MCF 10A (cell line): ENCODE data around the gene LRMDA. TPM values are rescaled to one million over a fixed set of nuclear protein-coding genes. Genes with fewer than 3 reads are reported as not detected.

Source experiments
- BruUV-seq: library from RNA; stranded (reverse); fragments of 400-500 nt; replicated peaks from 2 replicates; lab custom pipeline; 2021; lab: Mats Ljungman, UMichigan
- CTCF ChIA-PET: fragments of 300-600 bp; sonication (Branson Sonifier 250); formaldehyde crosslinking; extraction: SDS; loops from one replicate; lab custom pipeline; 2021; ENCODE audit warnings: antibody characterized with exemption, inconsistent platforms; lab: Yijun Ruan, JAX
- POLR2A ChIA-PET: fragments of 300-600, 350-650 bp; sonication (Branson Sonifier 250); formaldehyde crosslinking; extraction: SDS; loops from one replicate; lab custom pipeline; 2020; ENCODE audit warnings: antibody characterized with exemption, inconsistent platforms; lab: Yijun Ruan, JAX
- DNase-seq: peaks from one replicate; pipeline ENCODE4 v3.0.0-alpha.2; 2018; ENCODE audit not compliant: unreplicated experiment
- H3K27ac Mint-ChIP-seq: one replicate; pipeline ENCODE4 v1.8.0; 2022; ENCODE audit warnings: mild to moderate bottlenecking, low read depth, mixed read lengths; ENCODE audit not compliant: unreplicated experiment
- H3K27me3 Mint-ChIP-seq: one replicate; pipeline ENCODE4 v1.8.0; 2022; ENCODE audit warnings: mixed read lengths; ENCODE audit not compliant: insufficient read depth, unreplicated experiment
- H3K36me3 Mint-ChIP-seq: one replicate; pipeline ENCODE4 v1.8.0; 2022; ENCODE audit warnings: mild to moderate bottlenecking, moderate library complexity, mixed read lengths; ENCODE audit not compliant: insufficient read depth, unreplicated experiment
- H3K4me1 Mint-ChIP-seq: one replicate; pipeline ENCODE4 v1.8.0; 2022; ENCODE audit warnings: mixed read lengths; ENCODE audit not compliant: insufficient read depth, unreplicated experiment
- H3K4me3 Mint-ChIP-seq: one replicate; pipeline ENCODE4 v1.8.0; 2022; ENCODE audit warnings: mild to moderate bottlenecking, moderate library complexity, mixed read lengths; ENCODE audit not compliant: unreplicated experiment
- H3K9me3 Mint-ChIP-seq: one replicate; pipeline ENCODE4 v1.8.0; 2022; ENCODE audit warnings: mixed read lengths; ENCODE audit not compliant: unreplicated experiment
- intact Hi-C: fragments of 100-400 bp; cut with micrococcal nuclease; formaldehyde crosslinking; loops from 2 replicates; pipeline ENCODE4 v1.14.1; 2022
- total RNA-seq: library from RNA; stranded (reverse); gene quantifications from 2 replicates; pipeline ENCODE4 v1.2.3, GENCODE V29; 2022
- TF ChIP-seq, protein P1 (sequence below): fragments of 200-600 bp; IDR thresholded peaks from one replicate; pipeline ENCODE4 v1.8.0; 2022; ENCODE audit warnings: antibody characterized with exemption, mild to moderate bottlenecking; ENCODE audit not compliant: unreplicated experiment

The LRMDA gene
- total RNA-seq, 1 experiment from 2014 or later, result not detected

DNA sequence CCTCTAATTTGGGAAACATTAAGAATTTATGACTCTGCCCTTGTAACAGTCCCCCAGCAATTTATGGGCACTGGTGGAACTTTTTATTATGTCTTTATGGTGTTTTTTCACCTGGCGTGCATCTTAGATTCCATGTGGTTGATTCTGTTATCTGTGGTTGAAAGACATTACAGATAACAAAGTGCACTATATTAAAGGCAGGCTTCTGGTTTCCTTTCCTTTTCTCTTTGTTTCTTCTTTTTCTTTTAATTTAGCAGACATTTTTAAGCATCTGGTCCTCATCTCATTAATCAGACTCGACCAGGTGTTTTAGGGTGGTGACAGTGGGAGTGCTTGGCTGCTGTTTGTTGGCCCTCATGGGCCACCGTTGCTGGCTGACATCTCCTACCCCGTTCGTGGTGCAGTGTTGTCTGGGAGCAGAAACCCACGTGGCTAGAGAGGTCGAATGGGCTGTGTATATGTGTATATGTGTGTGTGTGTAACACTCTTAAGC, 77.4 kb downstream of the LRMDA start:
- CTCF ChIA-PET, result no interaction called here
- Mint-ChIP-seq H3K27ac (no peak overlapping the region), H3K27me3 (no peaks in the 10 kb centered on the region), H3K4me1 (peaks cover 19% of the 10 kb centered on the region), H3K36me3 (no peaks in the 10 kb centered on the region), H3K9me3 (no peaks in the 10 kb centered on the region), H3K4me3 (no peak overlapping the region)
- TF ChIP-seq, protein P1, sequence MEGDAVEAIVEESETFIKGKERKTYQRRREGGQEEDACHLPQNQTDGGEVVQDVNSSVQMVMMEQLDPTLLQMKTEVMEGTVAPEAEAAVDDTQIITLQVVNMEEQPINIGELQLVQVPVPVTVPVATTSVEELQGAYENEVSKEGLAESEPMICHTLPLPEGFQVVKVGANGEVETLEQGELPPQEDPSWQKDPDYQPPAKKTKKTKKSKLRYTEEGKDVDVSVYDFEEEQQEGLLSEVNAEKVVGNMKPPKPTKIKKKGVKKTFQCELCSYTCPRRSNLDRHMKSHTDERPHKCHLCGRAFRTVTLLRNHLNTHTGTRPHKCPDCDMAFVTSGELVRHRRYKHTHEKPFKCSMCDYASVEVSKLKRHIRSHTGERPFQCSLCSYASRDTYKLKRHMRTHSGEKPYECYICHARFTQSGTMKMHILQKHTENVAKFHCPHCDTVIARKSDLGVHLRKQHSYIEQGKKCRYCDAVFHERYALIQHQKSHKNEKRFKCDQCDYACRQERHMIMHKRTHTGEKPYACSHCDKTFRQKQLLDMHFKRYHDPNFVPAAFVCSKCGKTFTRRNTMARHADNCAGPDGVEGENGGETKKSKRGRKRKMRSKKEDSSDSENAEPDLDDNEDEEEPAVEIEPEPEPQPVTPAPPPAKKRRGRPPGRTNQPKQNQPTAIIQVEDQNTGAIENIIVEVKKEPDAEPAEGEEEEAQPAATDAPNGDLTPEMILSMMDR, result no peak
- intact Hi-C loops, result no loop called here
- POLR2A ChIA-PET, result interaction anchor here (1.7 kb wide), 2 partner anchors 79 to 107 kb away, joined by 8 to 15 read pairs; partner anchors contain the start of gene ZNF503
- DNase-seq, result no peak
- no TSS peak for BruUV-seq

DNA sequence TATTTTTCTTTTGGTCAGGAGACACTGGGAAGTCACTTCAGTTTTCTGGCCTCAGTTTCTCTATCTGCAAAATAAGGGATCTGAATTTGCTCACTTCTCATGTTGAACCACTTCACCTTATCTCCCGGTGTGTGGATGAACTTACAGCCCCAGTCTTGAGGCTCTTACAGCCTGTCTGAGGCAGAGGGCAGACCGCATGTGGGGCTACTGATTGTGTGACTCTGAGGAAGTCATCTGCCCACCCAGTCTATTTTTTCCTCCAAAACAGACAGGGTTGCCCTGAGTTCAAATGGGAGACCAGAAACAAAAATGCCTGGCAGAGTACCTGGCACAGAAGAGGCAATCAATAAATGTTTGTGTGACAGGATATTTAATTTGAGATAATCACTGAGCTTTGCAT, 78.3 kb downstream of the LRMDA start:
- H3K27ac Mint-ChIP-seq, result no peak overlapping the region
- no peak overlapping the region for H3K4me3 Mint-ChIP-seq
- TF ChIP-seq, protein P1, result no peak
- H3K4me1 Mint-ChIP-seq, result peaks cover 19% of the 10 kb centered on the region
- POLR2A ChIA-PET, result no interaction called here
- no peaks in the 10 kb centered on the region for H3K27me3 Mint-ChIP-seq
- BruUV-seq, result no TSS peak
- no peak for DNase-seq
- intact Hi-C loops, result no loop called here
- CTCF ChIA-PET, result no interaction called here
- peaks cover under 1% of the 10 kb centered on the region for H3K36me3 Mint-ChIP-seq
- H3K9me3 Mint-ChIP-seq, result no peaks in the 10 kb centered on the region

DNA sequence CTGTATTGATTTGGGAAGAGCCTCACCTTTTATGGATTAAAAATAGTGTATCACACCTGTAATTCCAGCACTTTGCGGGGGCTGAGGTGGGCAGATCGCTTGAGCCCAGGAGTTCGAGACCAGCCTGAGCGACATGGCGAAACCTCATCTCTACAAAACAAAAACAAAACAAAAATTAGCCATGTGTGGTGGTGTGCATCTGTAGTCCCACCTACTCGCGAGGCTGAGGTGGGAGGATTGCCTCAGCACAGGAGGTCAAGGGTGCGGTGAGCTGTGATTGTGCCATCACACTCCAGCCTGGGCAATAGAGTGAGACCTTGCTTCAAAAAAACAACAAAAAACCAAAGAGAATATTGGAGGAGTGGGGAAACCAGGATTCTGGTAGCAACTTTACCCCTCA, 79.6 kb downstream of the LRMDA start:
- CTCF ChIA-PET, result interaction anchor here (0.6 kb wide), 1 partner anchor 420 kb away, joined by 4 read pairs; no protein-coding TSS in a partner anchor
- peaks cover 19% of the 10 kb centered on the region for H3K4me1 Mint-ChIP-seq
- no peak for DNase-seq
- TF ChIP-seq, protein P1, result no peak
- intact Hi-C loops, result no loop called here
- H3K9me3 Mint-ChIP-seq, result no peaks in the 10 kb centered on the region
- H3K27ac Mint-ChIP-seq, result no peak overlapping the region
- no peak overlapping the region for H3K4me3 Mint-ChIP-seq
- POLR2A ChIA-PET, result interaction anchor here (0.7 kb wide), 1 partner anchor 109 kb away, joined by 3 read pairs; no protein-coding TSS in a partner anchor
- no peaks in the 10 kb centered on the region for H3K27me3 Mint-ChIP-seq
- peaks cover 7% of the 10 kb centered on the region for H3K36me3 Mint-ChIP-seq
- BruUV-seq, result no TSS peak

DNA sequence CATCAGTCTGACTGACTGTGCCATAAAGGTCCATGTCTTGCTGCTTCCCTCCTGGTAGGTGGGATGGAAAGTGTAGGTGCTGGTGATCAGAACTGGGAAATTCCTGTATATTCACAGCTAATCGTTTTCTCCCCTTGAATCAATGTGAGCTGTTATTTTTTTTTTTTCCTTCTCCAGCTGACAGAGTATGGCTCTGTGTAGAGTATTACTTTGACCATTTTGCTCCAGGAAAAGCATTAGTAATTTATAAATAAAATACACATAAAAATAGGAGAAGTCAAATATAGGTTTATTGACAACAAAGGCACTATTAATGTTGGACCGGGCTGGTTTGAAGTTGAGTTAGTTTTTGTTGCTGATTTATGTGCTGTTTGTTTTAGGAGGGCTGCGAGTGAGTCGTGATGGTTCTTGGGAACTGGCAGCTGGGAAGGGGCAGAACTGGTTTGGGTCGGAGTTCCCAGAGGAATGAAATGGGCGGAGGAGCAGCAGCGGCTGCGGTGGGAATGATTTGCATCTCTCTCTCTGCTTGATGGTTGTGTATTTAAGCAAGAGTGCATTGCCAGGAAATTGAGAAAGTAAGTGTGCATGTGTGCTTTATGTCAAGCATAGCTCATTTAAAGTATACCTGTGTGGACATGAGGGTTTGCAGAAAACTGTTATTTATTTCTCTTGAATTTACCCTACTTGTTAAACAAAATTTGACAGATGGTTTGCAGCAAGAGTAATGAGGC, 80.9 kb downstream of the LRMDA start:
- no TSS peak for BruUV-seq
- peaks cover 7% of the 10 kb centered on the region for H3K36me3 Mint-ChIP-seq
- no peak overlapping the region for H3K4me3 Mint-ChIP-seq
- POLR2A ChIA-PET, result no interaction called here
- TF ChIP-seq, protein P1, result no peak
- DNase-seq, result no peak
- intact Hi-C loops, result no loop called here
- no peaks in the 10 kb centered on the region for H3K27me3 Mint-ChIP-seq
- H3K4me1 Mint-ChIP-seq, result peaks cover 19% of the 10 kb centered on the region
- no peak overlapping the region for H3K27ac Mint-ChIP-seq
- H3K9me3 Mint-ChIP-seq, result no peaks in the 10 kb centered on the region
- CTCF ChIA-PET, result interaction anchor here (0.7 kb wide), 1 partner anchor 910 kb away, joined by 3 read pairs; no protein-coding TSS in a partner anchor
